ENCODE measurements around the gene KCNJ12. TPM values are rescaled to one million over a fixed set of nuclear protein-coding genes. Genes with fewer than 3 reads are reported as not detected.
"Not testable (repeated sequence)": the region's sequence is repeated elsewhere in the genome, so short reads cannot be mapped to it uniquely, and the experiment has no call there.

KCNJ12 gene
- total RNA-seq, 2 experiments from 2014 or later = not detected

- Mint-ChIP-seq H3K4me3 (no peak overlapping the region), H3K36me3 (ENCODE audit: low read depth) (no peaks in the 10 kb centered on the region), H3K27ac (no peak overlapping the region), H3K4me1 (ENCODE audit: low read depth) (no peaks in the 10 kb centered on the region), H3K9me3 (no peaks in the 10 kb centered on the region), H3K27me3 (ENCODE audit: low read depth) (no peaks in the 10 kb centered on the region)
- no peak for DNase-seq
- intact Hi-C loops (cut with micrococcal nuclease) = no loop called here
- CTCF ChIA-PET = interaction anchor here (1.2 kb wide), 1 partner anchor 12 kb away, joined by 4 read pairs; no protein-coding TSS in a partner anchor
Measured at GRCh38 chr17:21385281-21385845, 9.2 kb downstream of the KCNJ12 start.

- Mint-ChIP-seq H3K4me1 (ENCODE audit: low read depth) (no peaks in the 10 kb centered on the region), H3K9me3 (no peaks in the 10 kb centered on the region), H3K36me3 (ENCODE audit: low read depth) (no peaks in the 10 kb centered on the region), H3K27ac (no peak overlapping the region), H3K27me3 (ENCODE audit: low read depth) (no peaks in the 10 kb centered on the region), H3K4me3 (no peak overlapping the region)
- intact Hi-C loops (cut with micrococcal nuclease) = no loop called here
- CTCF ChIA-PET = no interaction called here
- no peak for DNase-seq
Measured at GRCh38 chr17:21387616-21388015, 11.5 kb downstream of the KCNJ12 start.

- intact Hi-C loops (cut with micrococcal nuclease) = no loop called here
- Mint-ChIP-seq H3K4me3 (no peak overlapping the region), H3K36me3 (ENCODE audit: low read depth) (no peaks in the 10 kb centered on the region), H3K4me1 (ENCODE audit: low read depth) (no peaks in the 10 kb centered on the region), H3K27me3 (ENCODE audit: low read depth) (no peaks in the 10 kb centered on the region), H3K9me3 (no peaks in the 10 kb centered on the region), H3K27ac (no peak overlapping the region)
- CTCF ChIA-PET = no interaction called here
- no peak for DNase-seq
Measured at GRCh38 chr17:21388066-21388465, 11.9 kb downstream of the KCNJ12 start.

- no peak overlapping the region for H3K27ac Mint-ChIP-seq
- DNase-seq = no peak
- H3K27me3 Mint-ChIP-seq (ENCODE audit: low read depth) = no peaks in the 10 kb centered on the region
- H3K4me3 Mint-ChIP-seq = no peak overlapping the region
- CTCF ChIA-PET = no interaction called here
- no peaks in the 10 kb centered on the region for H3K36me3 Mint-ChIP-seq (ENCODE audit: low read depth)
- no peaks in the 10 kb centered on the region for H3K4me1 Mint-ChIP-seq (ENCODE audit: low read depth)
- intact Hi-C loops (cut with micrococcal nuclease) = no loop called here
- H3K9me3 Mint-ChIP-seq = no peaks in the 10 kb centered on the region
Measured at GRCh38 chr17:21388944-21389343, 12.8 kb downstream of the KCNJ12 start.

- Mint-ChIP-seq H3K4me1 (ENCODE audit: low read depth) (no peaks in the 10 kb centered on the region), H3K27me3 (ENCODE audit: low read depth) (no peaks in the 10 kb centered on the region), H3K9me3 (no peaks in the 10 kb centered on the region), H3K4me3 (no peak overlapping the region), H3K27ac (no peak overlapping the region), H3K36me3 (ENCODE audit: low read depth) (no peaks in the 10 kb centered on the region)
- intact Hi-C loops (cut with micrococcal nuclease) = no loop called here
- CTCF ChIA-PET = no interaction called here
- no peak for DNase-seq
Measured at GRCh38 chr17:21389394-21389793, 13.2 kb downstream of the KCNJ12 start.

- H3K4me3 Mint-ChIP-seq = no peak overlapping the region
- H3K4me1 Mint-ChIP-seq (ENCODE audit: low read depth) = no peaks in the 10 kb centered on the region
- no peaks in the 10 kb centered on the region for H3K9me3 Mint-ChIP-seq
- CTCF ChIA-PET = no interaction called here
- intact Hi-C loops (cut with micrococcal nuclease) = no loop called here
- DNase-seq = no peak
- H3K27ac Mint-ChIP-seq = no peak overlapping the region
- no peaks in the 10 kb centered on the region for H3K36me3 Mint-ChIP-seq (ENCODE audit: low read depth)
- H3K27me3 Mint-ChIP-seq (ENCODE audit: low read depth) = no peaks in the 10 kb centered on the region
Measured at GRCh38 chr17:21390294-21390693, 14.1 kb downstream of the KCNJ12 start.

- no peak overlapping the region for H3K4me3 Mint-ChIP-seq
- H3K4me1 Mint-ChIP-seq (ENCODE audit: low read depth) = no peaks in the 10 kb centered on the region
- DNase-seq = no peak
- no peaks in the 10 kb centered on the region for H3K36me3 Mint-ChIP-seq (ENCODE audit: low read depth)
- H3K27ac Mint-ChIP-seq = no peak overlapping the region
- H3K27me3 Mint-ChIP-seq (ENCODE audit: low read depth) = no peaks in the 10 kb centered on the region
- CTCF ChIA-PET = no interaction called here
- no peaks in the 10 kb centered on the region for H3K9me3 Mint-ChIP-seq
- intact Hi-C loops (cut with micrococcal nuclease) = no loop called here
Measured at GRCh38 chr17:21392266-21392665, 16.1 kb downstream of the KCNJ12 start.

- CTCF ChIA-PET = no interaction called here
- no peak overlapping the region for H3K4me3 Mint-ChIP-seq
- no peak overlapping the region for H3K27ac Mint-ChIP-seq
- H3K4me1 Mint-ChIP-seq (ENCODE audit: low read depth) = no peaks in the 10 kb centered on the region
- intact Hi-C loops (cut with micrococcal nuclease) = no loop called here
- no peak for DNase-seq
- no peaks in the 10 kb centered on the region for H3K36me3 Mint-ChIP-seq (ENCODE audit: low read depth)
- H3K27me3 Mint-ChIP-seq (ENCODE audit: low read depth) = no peaks in the 10 kb centered on the region
- no peaks in the 10 kb centered on the region for H3K9me3 Mint-ChIP-seq
Measured at GRCh38 chr17:21394265-21394664, 18.1 kb downstream of the KCNJ12 start.

- CTCF ChIA-PET = no interaction called here
Measured at GRCh38 chr17:21395764-21396163, 19.6 kb downstream of the KCNJ12 start.

GRCh38 chr17:21396237-21396636 lies 20.1 kb downstream of the KCNJ12 start:
- no peaks in the 10 kb centered on the region for H3K36me3 Mint-ChIP-seq (ENCODE audit: low read depth)
- H3K27ac Mint-ChIP-seq = no peak overlapping the region
- no peak overlapping the region for H3K4me3 Mint-ChIP-seq
- no peak for DNase-seq
- no peaks in the 10 kb centered on the region for H3K27me3 Mint-ChIP-seq (ENCODE audit: low read depth)
- intact Hi-C loops (cut with micrococcal nuclease) = no loop called here
- CTCF ChIA-PET = no interaction called here
- H3K4me1 Mint-ChIP-seq (ENCODE audit: low read depth) = no peaks in the 10 kb centered on the region
- no peaks in the 10 kb centered on the region for H3K9me3 Mint-ChIP-seq

More at GRCh38 chr17:21395764-21396163, 19.6 kb downstream of the KCNJ12 start:
- no peak overlapping the region for H3K4me3 Mint-ChIP-seq
- H3K9me3 Mint-ChIP-seq = no peaks in the 10 kb centered on the region
- no peaks in the 10 kb centered on the region for H3K27me3 Mint-ChIP-seq (ENCODE audit: low read depth)
- H3K36me3 Mint-ChIP-seq (ENCODE audit: low read depth) = no peaks in the 10 kb centered on the region
- no peaks in the 10 kb centered on the region for H3K4me1 Mint-ChIP-seq (ENCODE audit: low read depth)
- DNase-seq = no peak
- no peak overlapping the region for H3K27ac Mint-ChIP-seq
- intact Hi-C loops (cut with micrococcal nuclease) = no loop called here

GRCh38 chr17:21397341-21398190 lies 21.4 kb downstream of the KCNJ12 start:
- CTCF ChIA-PET = interaction anchor here (1.0 kb wide), 1 partner anchor 278 kb away, joined by 3 read pairs; no protein-coding TSS in a partner anchor
- intact Hi-C loops (cut with micrococcal nuclease) = no loop called here
- DNase-seq = no peak
- Mint-ChIP-seq H3K4me1 (ENCODE audit: low read depth) (no peaks in the 10 kb centered on the region), H3K9me3 (no peaks in the 10 kb centered on the region), H3K27ac (no peak overlapping the region), H3K36me3 (ENCODE audit: low read depth) (no peaks in the 10 kb centered on the region), H3K27me3 (ENCODE audit: low read depth) (no peaks in the 10 kb centered on the region), H3K4me3 (no peak overlapping the region)

GRCh38 chr17:21399474-21400186 lies 23.5 kb downstream of the KCNJ12 start:
- no peak overlapping the region for H3K27ac Mint-ChIP-seq
- no peaks in the 10 kb centered on the region for H3K9me3 Mint-ChIP-seq
- intact Hi-C loops (cut with micrococcal nuclease) = no loop called here

GRCh38 chr17:21400187-21400569 lies 24.0 kb downstream of the KCNJ12 start:
- H3K36me3 Mint-ChIP-seq (ENCODE audit: low read depth); intact Hi-C loops (cut with micrococcal nuclease); DNase-seq; H3K27ac Mint-ChIP-seq; H3K27me3 Mint-ChIP-seq (ENCODE audit: low read depth); CTCF ChIA-PET; H3K4me1 Mint-ChIP-seq (ENCODE audit: low read depth); H3K9me3 Mint-ChIP-seq; H3K4me3 Mint-ChIP-seq: not testable (repeated sequence)

More at GRCh38 chr17:21399474-21400186, 23.5 kb downstream of the KCNJ12 start:
- Mint-ChIP-seq H3K27me3 (ENCODE audit: low read depth) (no peaks in the 10 kb centered on the region), H3K4me1 (ENCODE audit: low read depth) (no peaks in the 10 kb centered on the region), H3K36me3 (ENCODE audit: low read depth) (no peaks in the 10 kb centered on the region), H3K4me3 (no peak overlapping the region)
- CTCF ChIA-PET = no interaction called here
- no peak for DNase-seq
